GM19395 (cell line): ENCODE data around the gene CSNK1G2.

Source experiments
- ATAC-seq: cut with Tn5 transposase; IDR thresholded peaks from one replicate; pipeline ENCODE4 v1.9.1; 2021; ENCODE audit warnings: mild to moderate bottlenecking, moderate library complexity; ENCODE audit not compliant: unreplicated experiment

CSNK1G2 gene

GRCh38 chr19:1962674-1963073, 21.7 kb downstream of the CSNK1G2 start:
- no peak for ATAC-seq

- ATAC-seq, result no peak
These were observed 26.2 kb downstream of the CSNK1G2 start for GRCh38 chr19:1967087-1967608.

DNA sequence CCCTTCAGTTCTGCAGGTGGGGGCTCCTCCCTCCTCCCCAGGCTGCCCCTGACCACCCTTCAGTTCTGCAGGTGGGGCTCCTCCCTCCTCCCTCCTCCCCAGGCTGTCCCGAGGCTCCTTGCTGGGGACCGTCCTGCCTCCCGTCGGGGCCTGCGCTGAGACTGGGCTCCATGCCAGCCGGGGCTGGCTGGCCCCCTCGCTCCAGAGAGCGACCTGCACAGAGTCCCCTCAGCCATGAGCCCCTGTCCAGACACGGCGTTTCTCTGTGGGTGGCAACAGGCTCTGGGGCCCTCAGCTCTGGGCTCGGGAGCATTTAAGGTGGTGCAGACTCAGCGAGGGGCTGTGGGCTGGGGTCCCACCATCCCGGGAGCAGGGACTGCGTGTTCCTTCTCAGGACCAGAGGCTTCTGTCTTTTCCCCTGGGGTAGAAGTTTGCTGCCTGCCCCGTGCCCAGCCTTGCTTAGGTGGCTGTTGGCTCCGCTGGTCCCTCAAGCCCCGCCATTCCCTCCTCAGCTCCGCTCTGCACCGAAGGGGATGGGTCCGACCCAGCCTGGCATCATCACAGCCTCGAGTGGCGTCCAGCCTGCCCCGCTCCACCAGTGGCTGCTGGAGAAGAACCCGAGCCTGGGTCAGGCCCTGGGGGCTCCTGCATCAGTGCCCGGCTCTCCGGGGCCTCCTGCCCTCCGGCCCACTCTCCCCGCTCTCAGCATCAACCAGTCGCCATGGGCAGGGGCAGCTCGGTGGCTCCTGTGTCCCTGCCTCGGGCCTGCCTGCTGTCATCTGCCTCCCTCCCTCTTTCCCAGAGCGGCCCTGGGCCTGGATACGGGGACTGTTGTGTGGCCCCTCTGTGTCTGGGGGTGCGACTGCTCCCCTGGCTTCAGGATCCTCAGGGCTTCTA, 27.6 kb downstream of the CSNK1G2 start:
- no peak for ATAC-seq

DNA sequence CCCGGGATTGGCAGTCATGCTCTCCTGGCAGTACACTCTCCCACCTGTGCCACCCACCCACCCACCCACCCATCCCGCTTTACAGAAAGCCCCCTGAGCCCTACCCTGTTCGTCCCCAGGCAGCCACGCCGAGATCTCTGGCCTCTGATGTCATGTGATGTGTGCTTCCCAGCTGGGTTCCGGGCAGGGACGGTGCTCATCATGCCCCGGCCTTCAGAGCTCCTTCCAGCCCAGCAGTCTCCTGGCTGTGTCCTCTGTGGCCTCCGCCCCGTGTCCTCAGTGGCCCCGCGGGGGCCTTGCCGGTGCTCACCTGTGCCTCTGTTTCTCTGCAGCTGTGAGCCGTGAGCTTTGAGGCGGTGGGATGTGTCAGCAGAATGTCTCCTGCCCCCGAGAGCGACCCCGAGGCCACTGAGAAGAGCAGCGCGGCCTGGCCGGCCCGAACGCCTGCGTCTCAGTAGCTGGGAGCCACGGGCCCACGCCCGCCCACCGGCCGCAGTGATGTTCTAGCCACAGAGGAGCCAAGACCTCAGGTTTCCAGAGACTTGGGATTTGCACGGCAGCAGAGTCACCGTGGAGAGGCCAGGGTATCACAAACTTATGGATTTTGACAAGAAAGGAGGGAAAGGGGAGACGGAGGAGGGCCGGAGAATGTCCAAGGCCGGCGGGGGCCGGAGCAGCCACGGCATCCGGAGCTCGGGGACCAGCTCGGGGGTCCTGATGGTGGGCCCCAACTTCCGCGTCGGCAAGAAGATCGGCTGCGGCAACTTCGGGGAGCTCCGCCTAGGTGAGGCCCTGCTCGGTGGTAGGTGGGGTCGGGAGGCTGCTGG, 28.4 kb downstream of the CSNK1G2 start:
- ATAC-seq, result no peak

GRCh38 chr19:1970003-1970805, 29.2 kb downstream of the CSNK1G2 start:
- no peak for ATAC-seq

GRCh38 chr19:1970806-1971502, 30.0 kb downstream of the CSNK1G2 start:
- no peak for ATAC-seq

GRCh38 chr19:1974381-1975161, 33.6 kb downstream of the CSNK1G2 start:
- ATAC-seq, result no peak

DNA sequence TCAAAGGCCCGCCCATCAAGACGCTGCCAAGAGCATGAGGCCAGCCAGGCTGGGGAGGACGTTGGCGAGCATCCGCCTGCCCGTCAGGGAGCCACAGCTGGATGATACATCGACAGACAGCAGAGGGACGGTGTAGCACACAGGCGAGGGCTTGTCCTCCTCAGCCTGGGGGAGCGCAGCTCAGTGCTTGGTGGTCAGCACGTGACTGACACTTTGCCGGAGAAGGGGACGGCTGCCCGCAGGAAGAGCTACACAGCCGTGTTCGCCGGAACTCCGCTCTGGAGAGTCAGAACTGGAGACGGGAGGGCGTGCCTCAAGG, 34.1 kb downstream of the CSNK1G2 start:
- no peak for ATAC-seq

GRCh38 chr19:1977120-1977519, 36.1 kb downstream of the CSNK1G2 start:
- no peak for ATAC-seq

DNA sequence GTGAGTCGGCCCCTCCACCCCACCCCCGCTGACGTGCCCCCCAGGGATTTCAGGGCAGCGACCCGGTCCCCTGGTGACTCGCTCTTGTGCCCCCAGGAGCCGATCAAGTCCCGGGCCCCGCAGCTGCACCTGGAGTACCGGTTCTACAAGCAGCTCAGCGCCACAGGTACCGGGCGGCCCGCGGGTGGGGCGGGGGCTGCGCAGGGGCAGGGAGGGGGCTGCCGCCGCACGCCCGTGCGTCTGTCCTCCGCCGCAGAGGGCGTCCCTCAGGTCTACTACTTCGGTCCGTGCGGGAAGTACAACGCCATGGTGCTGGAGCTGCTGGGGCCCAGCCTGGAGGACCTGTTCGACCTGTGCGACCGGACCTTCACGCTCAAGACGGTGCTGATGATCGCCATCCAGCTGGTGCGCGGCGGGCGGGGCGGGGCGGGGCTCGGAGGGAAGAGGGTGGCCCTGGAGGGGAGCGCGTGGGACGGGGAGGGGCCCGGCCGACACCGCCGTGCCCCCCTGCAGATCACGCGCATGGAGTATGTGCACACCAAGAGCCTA, 37.4 kb downstream of the CSNK1G2 start:
- ATAC-seq, result no peak

DNA sequence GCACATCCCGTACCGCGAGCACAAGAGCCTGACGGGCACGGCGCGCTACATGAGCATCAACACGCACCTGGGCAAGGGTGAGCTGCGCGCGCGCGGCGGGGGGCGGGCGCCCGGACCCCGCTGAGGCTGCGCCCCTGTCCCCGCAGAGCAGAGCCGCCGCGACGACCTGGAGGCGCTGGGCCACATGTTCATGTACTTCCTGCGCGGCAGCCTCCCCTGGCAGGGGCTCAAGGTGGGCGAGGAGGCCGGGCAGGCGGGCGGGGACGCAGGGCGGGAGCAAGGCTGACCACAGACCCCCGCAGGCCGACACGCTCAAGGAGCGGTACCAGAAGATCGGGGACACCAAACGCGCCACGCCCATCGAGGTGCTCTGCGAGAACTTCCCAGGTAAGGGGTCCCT, 38.0 kb downstream of the CSNK1G2 start:
- no peak for ATAC-seq

DNA sequence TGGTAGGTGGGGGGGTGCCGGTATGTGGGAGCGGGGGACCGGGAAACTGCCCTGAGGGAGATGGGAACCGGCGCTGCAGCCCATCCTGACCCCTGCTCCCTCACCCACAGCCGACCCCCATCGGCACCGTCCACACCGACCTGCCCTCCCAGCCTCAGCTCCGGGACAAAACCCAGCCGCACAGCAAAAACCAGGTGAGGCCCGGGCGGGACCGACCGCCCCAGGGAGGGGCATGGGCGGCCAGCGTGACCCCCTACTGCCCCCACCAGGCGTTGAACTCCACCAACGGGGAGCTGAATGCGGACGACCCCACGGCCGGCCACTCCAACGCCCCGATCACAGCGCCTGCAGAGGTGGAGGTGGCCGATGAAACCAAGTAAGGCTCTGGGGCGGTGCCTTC, 38.7 kb downstream of the CSNK1G2 start:
- no peak for ATAC-seq

DNA sequence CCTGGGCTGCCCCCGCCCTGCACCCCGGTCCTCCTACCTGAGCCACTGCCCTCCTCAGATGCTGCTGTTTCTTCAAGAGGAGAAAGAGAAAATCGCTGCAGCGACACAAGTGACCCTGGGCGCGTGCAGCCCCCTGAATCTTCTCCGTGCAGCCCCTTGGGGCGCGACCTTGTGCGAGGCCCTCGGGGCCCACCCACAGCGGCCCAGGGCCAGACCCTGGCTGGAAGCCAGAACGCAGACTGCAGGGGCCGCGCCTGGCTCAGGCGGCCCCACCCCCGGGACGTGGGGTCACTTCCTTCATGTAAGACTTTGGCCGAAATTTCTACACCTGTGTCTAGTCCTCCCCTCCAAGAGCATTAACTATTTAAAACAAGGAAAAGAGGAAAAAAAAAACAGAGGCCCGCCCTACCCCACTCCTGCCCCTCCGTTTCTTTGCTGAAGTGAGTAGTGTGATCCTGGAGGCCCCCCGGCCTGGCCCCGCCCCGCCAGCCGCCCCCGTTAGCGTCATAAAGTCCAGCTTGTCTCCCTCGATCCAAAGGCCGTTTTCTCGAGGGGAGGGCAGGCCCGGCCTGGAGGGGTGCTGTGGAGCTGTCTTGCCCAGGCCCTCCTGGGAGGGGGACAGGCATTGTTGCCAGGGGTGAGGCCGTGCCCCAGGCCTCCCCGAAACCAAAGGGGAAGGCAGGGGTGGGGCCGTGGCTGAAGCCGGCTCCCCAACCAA, 39.3 kb downstream of the CSNK1G2 start:
- no peak for ATAC-seq

GRCh38 chr19:1980809-1981181, 39.8 kb downstream of the CSNK1G2 start:
- no peak for ATAC-seq

DNA sequence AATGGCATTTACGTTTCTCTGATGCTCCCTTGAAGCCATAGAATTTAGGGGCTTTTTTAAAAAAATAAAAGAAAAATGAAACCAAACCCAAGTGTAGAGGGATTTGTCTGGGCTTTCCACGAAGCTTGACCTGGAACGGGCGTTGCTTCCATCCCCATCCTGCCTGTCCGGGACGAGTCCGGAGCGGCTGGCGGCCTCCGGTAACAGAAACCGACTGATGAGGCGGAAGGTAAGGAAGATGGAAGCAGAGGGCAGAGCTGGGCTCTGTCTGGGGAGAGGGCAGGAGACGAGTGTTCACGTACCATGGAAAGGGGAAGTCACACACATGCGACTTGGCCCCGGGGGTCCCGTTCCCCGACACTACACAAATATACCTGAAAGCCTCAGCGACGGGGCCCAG, 40.3 kb downstream of the CSNK1G2 start:
- no peak for ATAC-seq

DNA sequence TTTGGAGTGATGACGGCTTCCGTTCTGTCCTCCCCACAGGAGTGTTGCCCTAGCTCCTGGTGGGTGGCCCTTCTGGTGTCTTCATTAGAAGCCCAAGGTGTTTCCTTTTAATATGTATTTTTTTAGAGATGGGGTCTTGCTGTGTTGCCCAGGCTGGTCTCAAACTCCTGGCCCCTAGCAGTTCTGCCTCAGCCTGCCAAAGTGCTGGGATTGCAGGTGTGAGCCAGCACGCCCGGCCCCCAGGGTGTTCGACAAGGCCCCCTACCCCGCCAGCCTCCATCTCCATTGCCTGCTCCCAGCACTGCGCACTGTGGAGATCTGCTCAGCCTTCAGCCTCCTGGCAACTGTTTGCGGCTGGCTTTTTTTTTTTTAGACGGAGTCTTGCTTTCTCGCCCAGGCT, 43.4 kb downstream of the CSNK1G2 start:
- no peak for ATAC-seq

- no peak for ATAC-seq
These were observed 44.8 kb downstream of the CSNK1G2 start for GRCh38 chr19:1985588-1986356.
